Thyroid gland (tissue), 4 donors: ENCODE measurements around the gene TSC22D3.
"Not testable (repeated sequence)": the region's sequence is repeated elsewhere in the genome, so short reads cannot be mapped to it uniquely, and the experiment has no call there.

Experiments
- CTCF ChIP-seq, 6 experiments: fragments of 200-600 bp in 3 of 6; fragments of 450-650 bp in 3 of 6; sonication (generic) in 3 of 6; IDR thresholded peaks; one replicate each; pipeline ENCODE4 v1.5.1; 2016 to 2019; ENCODE audit warnings: antibody characterized with exemption in 6 of 6, mild to moderate bottlenecking in 2 of 6, inconsistent platforms in 1 of 6, moderate library complexity in 1 of 6
- POLR2A ChIP-seq, 2 donors: fragments of 450-650 bp; IDR thresholded peaks; one replicate each; pipeline ENCODE4 v1.6.1; 2017; ENCODE audit warnings: antibody characterized with exemption in 2 of 2, mild to moderate bottlenecking in 2 of 2, moderate library complexity in 1 of 2

- TF ChIP-seq POLR2A, CTCF (IDR thresholded peaks at IDR 0.05): not testable (repeated sequence)
These were observed 104.3 kb downstream of the TSC22D3 start for GRCh38 chrX:107671256-107671655.
